Thyroid gland (tissue), 4 donors: ENCODE measurements around the gene MITF. TPM values are rescaled to one million over a fixed set of nuclear protein-coding genes. Genes with fewer than 3 reads are reported as not detected.

Experiments
- DNase-seq, 2 donors: peaks; one replicate each; pipeline ENCODE4 v3.0.0-alpha.2; 2019
- H3K27ac ChIP-seq, 3 donors: fragments of 200-600 bp; sonication (generic); 1 replicate in 2 of 3; 2 replicates in 1 of 3; pipeline ENCODE4 v1.5.1; 2016 to 2019; ENCODE audit warnings: mild to moderate bottlenecking in 1 of 3, moderate library complexity in 1 of 3
- H3K27me3 ChIP-seq: fragments of 200-600 bp; sonication (generic); one replicate; pipeline ENCODE4 v1.5.1; 2019
- H3K36me3 ChIP-seq, 2 donors: fragments of 200-600 bp; sonication (generic); one replicate each; pipeline ENCODE4 v1.5.1; 2016 to 2019
- H3K4me1 ChIP-seq, 2 donors: fragments of 200-600 bp; sonication (generic); one replicate each; pipeline ENCODE4 v1.5.1; 2017 to 2019
- H3K4me3 ChIP-seq, 3 donors: fragments of 200-600 bp; sonication (generic); replicated peaks in 1 of 3; 1 replicate in 2 of 3; 2 replicates in 1 of 3; pipeline ENCODE4 v1.5.1; 2016; ENCODE audit warnings: mild to moderate bottlenecking in 1 of 3
- H3K9me3 ChIP-seq: fragments of 200-600 bp; sonication (generic); one replicate; pipeline ENCODE4 v1.5.1; 2017
- CTCF ChIP-seq, 6 experiments: fragments of 200-600 bp in 3 of 6; fragments of 450-650 bp in 3 of 6; sonication (generic) in 3 of 6; IDR thresholded peaks; one replicate each; pipeline ENCODE4 v1.5.1; 2016 to 2019; ENCODE audit warnings: antibody characterized with exemption in 6 of 6, mild to moderate bottlenecking in 2 of 6, inconsistent platforms in 1 of 6, moderate library complexity in 1 of 6
- POLR2A ChIP-seq, 2 donors: fragments of 450-650 bp; IDR thresholded peaks; one replicate each; pipeline ENCODE4 v1.6.1; 2017; ENCODE audit warnings: antibody characterized with exemption in 2 of 2, mild to moderate bottlenecking in 2 of 2, moderate library complexity in 1 of 2
- WGBS, 2 donors: methylation state at CpG; one replicate each; pipeline ENCODE4 v1.1.5; 2017; 5-methylcytosine and 5-hydroxymethylcytosine counted together
- intact Hi-C: fragments of 100-400 bp; cut with DNase I; formaldehyde crosslinking; loops from one replicate; pipeline ENCODE4 v1.15.1; 2023
- total RNA-seq, 4 donors: library from RNA; depleted of rRNA; stranded (reverse); fragments of >200 nt; gene quantifications; one replicate each; pipeline ENCODE4 v1.2.3, GENCODE V29; 2016

The MITF gene
- total RNA-seq, 4 donors from 2014 or later, result 22.4 to 52.1 (median 26.4) TPM

DNA sequence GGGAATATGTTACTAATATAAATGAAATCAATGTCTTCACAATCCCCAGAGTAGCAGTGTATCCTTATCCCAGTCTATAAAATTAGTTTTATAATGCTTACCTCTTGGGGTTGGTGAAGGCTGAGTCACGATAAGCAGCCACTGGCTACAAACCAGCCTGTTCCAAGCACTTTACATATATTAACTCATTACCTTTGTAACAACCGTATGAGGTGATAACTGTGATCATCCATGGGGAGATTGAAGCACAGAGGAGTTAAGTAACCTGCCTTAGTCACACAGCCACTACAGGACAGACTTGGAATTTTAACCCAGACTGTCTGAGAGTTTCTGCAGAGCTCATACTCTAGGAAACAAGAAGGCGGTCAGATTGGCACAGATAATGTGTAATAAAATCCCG, 43.3 kb upstream of the MITF start:
- TF ChIP-seq CTCF (IDR thresholded peaks at IDR 0.05), result no peak
- TF ChIP-seq POLR2A (IDR thresholded peaks at IDR 0.05), result no peak
- Histone ChIP-seq H3K4me1 (no peaks in the 10 kb centered on the region), H3K27ac (no peak overlapping the region), H3K4me3 (no peak overlapping the region), H3K36me3 (no peaks in the 10 kb centered on the region), H3K9me3 (no peaks in the 10 kb centered on the region), H3K27me3 (no peaks in the 10 kb centered on the region)
- intact Hi-C loops, result no loop called here
- DNase-seq, result no peak
- 79 to 89% methylated on average over 4 of the region's 4 CpGs for WGBS, 2 donors

- H3K36me3 ChIP-seq, result no peaks in the 10 kb centered on the region
Observed at GRCh38 chr3:69696367-69696766, 42.9 kb upstream of the MITF start.

DNA sequence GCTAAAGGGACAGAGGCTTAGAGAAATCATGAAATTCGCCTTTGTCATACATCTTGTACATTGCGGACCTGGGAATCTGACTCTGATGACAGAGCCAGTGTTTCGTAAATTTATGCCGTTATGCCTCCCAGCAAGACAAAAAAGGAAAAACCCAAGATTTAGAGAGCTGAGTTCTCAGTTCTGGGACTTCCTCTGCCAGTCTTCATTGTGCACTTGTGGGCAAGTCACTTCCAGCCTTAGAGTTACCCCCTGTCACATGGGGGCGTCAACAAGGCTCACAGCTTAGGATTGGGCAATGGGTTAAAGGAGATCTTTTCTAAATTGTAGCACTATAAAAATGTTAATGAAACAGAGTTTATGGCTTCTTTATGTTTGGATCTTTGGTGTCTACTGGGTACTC, 41.9 kb upstream of the MITF start:
- Histone ChIP-seq H3K36me3 (no peaks in the 10 kb centered on the region), H3K4me1 (no peaks in the 10 kb centered on the region), H3K9me3 (no peaks in the 10 kb centered on the region), H3K27me3 (no peaks in the 10 kb centered on the region), H3K27ac (no peak overlapping the region), H3K4me3 (no peak overlapping the region)
- intact Hi-C loops, result no loop called here
- no peak for DNase-seq
- TF ChIP-seq CTCF (IDR thresholded peaks at IDR 0.05), result no peak
- no peak for TF ChIP-seq POLR2A (IDR thresholded peaks at IDR 0.05)
- 71 to 73% methylated on average over 5 of the region's 5 CpGs for WGBS, 2 donors

More at GRCh38 chr3:69696367-69696766, 42.9 kb upstream of the MITF start:
- TF ChIP-seq CTCF (IDR thresholded peaks at IDR 0.05), result no peak
- no peak for TF ChIP-seq POLR2A (IDR thresholded peaks at IDR 0.05)
- no peak for DNase-seq
- WGBS, 2 donors, result 46 to 65% methylated on average over 1 of the region's 1 CpG
- no peak overlapping the region for H3K27ac ChIP-seq
- no peak overlapping the region for H3K4me3 ChIP-seq
- H3K27me3 ChIP-seq, result no peaks in the 10 kb centered on the region
- H3K4me1 ChIP-seq, result no peaks in the 10 kb centered on the region
- intact Hi-C loops, result no loop called here
- no peaks in the 10 kb centered on the region for H3K9me3 ChIP-seq

- DNase-seq, result no peak
- TF ChIP-seq POLR2A (IDR thresholded peaks at IDR 0.05), result no peak
- TF ChIP-seq CTCF (IDR thresholded peaks at IDR 0.05), result no peak
- no peaks in the 10 kb centered on the region for H3K27me3 ChIP-seq
- no peak overlapping the region for H3K27ac ChIP-seq
- no peaks in the 10 kb centered on the region for H3K9me3 ChIP-seq
- H3K4me1 ChIP-seq, result no peaks in the 10 kb centered on the region
- no peaks in the 10 kb centered on the region for H3K36me3 ChIP-seq
- intact Hi-C loops, result no loop called here
- no peak overlapping the region for H3K4me3 ChIP-seq
- WGBS, 2 donors, result 94 to 97% methylated on average over 2 of the region's 2 CpGs
Observed at GRCh38 chr3:69698728-69699127, 40.5 kb upstream of the MITF start.

- Histone ChIP-seq H3K36me3 (no peaks in the 10 kb centered on the region), H3K27me3 (no peaks in the 10 kb centered on the region), H3K9me3 (no peaks in the 10 kb centered on the region), H3K4me3 (no peak overlapping the region), H3K27ac (no peak overlapping the region), H3K4me1 (no peaks in the 10 kb centered on the region)
- intact Hi-C loops, result no loop called here
- no peak for DNase-seq
- 97 to 100% methylated on average over 1 of the region's 1 CpG for WGBS, 2 donors
- TF ChIP-seq CTCF (IDR thresholded peaks at IDR 0.05), result no peak
- TF ChIP-seq POLR2A (IDR thresholded peaks at IDR 0.05), result no peak
Observed at GRCh38 chr3:69699183-69699582, 40.1 kb upstream of the MITF start.
